Ishikawa (cell line): ENCODE data around the gene SH3TC2.

ENCODE experiments used
- EP300 ChIP-seq: IDR thresholded peaks from 2 replicates; pipeline ENCODE4 v1.6.1; 2012; ENCODE audit warnings: borderline replicate concordance
- YY1 ChIP-seq: IDR thresholded peaks from 2 replicates; pipeline ENCODE4 v1.6.1; 2012; ENCODE audit warnings: low read depth

DNA sequence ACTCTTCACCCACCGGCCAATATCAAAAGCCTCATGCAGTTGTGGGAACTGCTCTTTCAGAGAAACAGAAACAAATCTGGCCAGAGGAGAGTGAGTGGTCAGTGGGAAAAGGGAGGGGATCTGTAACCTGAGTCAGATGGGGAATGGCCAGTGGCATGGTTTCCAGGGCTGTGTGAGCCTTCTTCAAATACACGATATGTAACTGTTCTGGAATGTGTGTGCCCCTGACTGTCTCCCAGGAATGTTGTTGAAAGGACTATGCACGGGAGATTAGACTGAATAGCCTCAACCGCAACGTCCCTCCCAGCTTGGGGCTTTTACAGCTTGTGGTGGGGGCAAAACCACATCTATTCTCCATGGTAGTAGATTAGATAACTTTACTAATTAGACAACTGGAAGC, 60.8 kb downstream of the SH3TC2 start:
- TF ChIP-seq YY1 (peak; percentile 59; the same call in 1 of the 2 replicates), EP300 (peak; percentile 94)
